AG04449 (cell line): ENCODE data around the gene CBFA2T3.
"Not testable (repeated sequence)": the region's sequence is repeated elsewhere in the genome, so short reads cannot be mapped to it uniquely, and the experiment has no call there.

Source experiments
- CTCF ChIA-PET: fragments of 350-600 bp; formaldehyde crosslinking; extraction: SDS; loops from one replicate; lab custom pipeline; 2021; ENCODE audit warnings: antibody characterized with exemption; lab: Yijun Ruan, JAX
- POLR2A ChIA-PET: fragments of 400-600, 350-600 bp; formaldehyde crosslinking; extraction: SDS; loops from one replicate; lab custom pipeline; 2020; ENCODE audit warnings: antibody characterized with exemption, inconsistent platforms; lab: Yijun Ruan, JAX
- DNase-seq: peaks from one replicate; pipeline ENCODE4 v3.0.0-alpha.2; 2010; ENCODE audit warnings: low read depth, low spot score
- H3K4me3 ChIP-seq: 2 replicates; pipeline ENCODE4 v1.5.1; 2011; ENCODE audit warnings: low read depth, mild to moderate bottlenecking, control low read depth, low read length
- TF ChIP-seq, protein P1 (sequence below): IDR thresholded peaks from one replicate; pipeline ENCODE4 v1.5.1; 2011; ENCODE audit warnings: mild to moderate bottlenecking, moderate library complexity, low read length, control low read depth, inconsistent platforms; ENCODE audit not compliant: insufficient read depth; ENCODE audit errors: missing control alignments

CBFA2T3 gene

GRCh38 chr16:89002851-89003830 is 26.1 kb upstream of the CBFA2T3 start:
- no peak for DNase-seq
- TF ChIP-seq, protein P1, sequence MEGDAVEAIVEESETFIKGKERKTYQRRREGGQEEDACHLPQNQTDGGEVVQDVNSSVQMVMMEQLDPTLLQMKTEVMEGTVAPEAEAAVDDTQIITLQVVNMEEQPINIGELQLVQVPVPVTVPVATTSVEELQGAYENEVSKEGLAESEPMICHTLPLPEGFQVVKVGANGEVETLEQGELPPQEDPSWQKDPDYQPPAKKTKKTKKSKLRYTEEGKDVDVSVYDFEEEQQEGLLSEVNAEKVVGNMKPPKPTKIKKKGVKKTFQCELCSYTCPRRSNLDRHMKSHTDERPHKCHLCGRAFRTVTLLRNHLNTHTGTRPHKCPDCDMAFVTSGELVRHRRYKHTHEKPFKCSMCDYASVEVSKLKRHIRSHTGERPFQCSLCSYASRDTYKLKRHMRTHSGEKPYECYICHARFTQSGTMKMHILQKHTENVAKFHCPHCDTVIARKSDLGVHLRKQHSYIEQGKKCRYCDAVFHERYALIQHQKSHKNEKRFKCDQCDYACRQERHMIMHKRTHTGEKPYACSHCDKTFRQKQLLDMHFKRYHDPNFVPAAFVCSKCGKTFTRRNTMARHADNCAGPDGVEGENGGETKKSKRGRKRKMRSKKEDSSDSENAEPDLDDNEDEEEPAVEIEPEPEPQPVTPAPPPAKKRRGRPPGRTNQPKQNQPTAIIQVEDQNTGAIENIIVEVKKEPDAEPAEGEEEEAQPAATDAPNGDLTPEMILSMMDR: no peak
- POLR2A ChIA-PET: no interaction called here
- no peak overlapping the region for H3K4me3 ChIP-seq
- CTCF ChIA-PET: no interaction called here

GRCh38 chr16:89002081-89002480 is 25.1 kb upstream of the CBFA2T3 start:
- CTCF ChIA-PET, POLR2A ChIA-PET, DNase-seq, H3K4me3 ChIP-seq: not testable (repeated sequence)

GRCh38 chr16:89001117-89002027 is 24.4 kb upstream of the CBFA2T3 start:
- ChIA-PET POLR2A (no interaction called here), CTCF (no interaction called here)
- TF ChIP-seq, protein P1: no peak
- no peak overlapping the region for H3K4me3 ChIP-seq
- DNase-seq: no peak

DNA sequence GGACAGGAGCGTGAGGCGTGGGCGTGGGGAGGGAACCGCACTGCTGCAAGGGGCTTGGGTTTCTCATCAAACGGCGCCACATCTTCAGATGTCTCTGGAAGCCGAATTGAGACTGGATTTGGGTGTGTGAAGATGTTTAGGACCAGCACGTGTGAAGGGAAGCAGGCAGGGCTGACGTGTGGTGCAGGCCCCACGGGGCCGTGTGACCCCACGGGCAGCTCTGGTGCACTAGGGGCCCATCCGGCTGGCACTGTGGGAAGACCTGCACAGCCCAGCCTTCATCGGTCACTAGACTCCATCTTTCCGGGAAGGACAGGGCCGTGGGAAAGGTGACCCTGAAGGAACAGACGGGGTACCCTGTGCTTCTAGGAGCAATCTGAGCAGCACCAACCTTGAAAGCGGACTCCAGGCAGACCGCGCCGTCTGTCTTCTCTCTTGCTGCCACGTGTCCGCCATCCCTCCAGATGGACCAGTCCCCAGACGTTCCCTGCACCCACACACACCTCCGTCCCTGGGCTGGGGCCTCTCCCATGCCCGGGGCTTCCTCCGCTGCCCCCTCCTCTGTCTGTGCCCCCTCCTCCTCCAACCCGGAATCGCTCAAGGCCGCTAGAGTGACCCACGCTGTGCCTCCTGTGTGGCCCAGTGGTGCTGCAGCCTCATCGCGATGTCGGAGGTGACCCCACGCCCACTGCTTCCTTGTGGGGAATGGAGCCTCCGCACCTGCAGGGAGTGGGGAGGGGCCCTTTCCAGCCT is 23.4 kb upstream of the CBFA2T3 start:
- POLR2A ChIA-PET: no interaction called here
- CTCF ChIA-PET: no interaction called here
- no peak overlapping the region for H3K4me3 ChIP-seq
- TF ChIP-seq, protein P1: no peak
- DNase-seq: no peak

- no peak for DNase-seq
- H3K4me3 ChIP-seq: no peak overlapping the region
- POLR2A ChIA-PET: no interaction called here
- CTCF ChIA-PET: no interaction called here
- TF ChIP-seq, protein P1: no peak
These were observed 22.6 kb upstream of the CBFA2T3 start for GRCh38 chr16:88999457-89000206.
